CD4-positive, alpha-beta T cell treated with Interleukin-17A for 4 hours (primary cell): ENCODE results near the gene NUDT1.

ENCODE experiments used
- DNase-seq: peaks from one replicate; pipeline ENCODE4 v3.0.0-alpha.2; 2020; ENCODE audit warnings: mixed read lengths

NUDT1 gene

DNA sequence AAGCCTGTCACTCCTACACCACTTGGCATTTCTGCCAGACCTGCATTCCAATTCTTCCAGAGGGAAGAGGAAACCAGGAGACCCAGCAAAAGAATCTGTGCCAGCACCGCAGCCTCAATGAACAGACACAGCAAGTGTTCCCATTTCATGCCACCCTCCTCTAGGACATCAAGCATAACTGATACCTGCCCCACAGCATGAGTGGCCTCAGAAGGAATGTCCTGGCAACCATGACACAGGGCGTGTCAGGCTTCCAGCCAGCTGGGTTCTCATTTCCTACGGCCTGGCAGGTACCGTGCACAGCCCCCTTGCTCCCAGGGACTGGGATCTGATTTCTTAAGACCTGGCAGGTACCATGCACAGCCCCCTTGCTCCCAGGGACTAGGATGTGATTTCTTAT lies 17.1 kb upstream of the NUDT1 start:
- DNase-seq = no peak

DNA sequence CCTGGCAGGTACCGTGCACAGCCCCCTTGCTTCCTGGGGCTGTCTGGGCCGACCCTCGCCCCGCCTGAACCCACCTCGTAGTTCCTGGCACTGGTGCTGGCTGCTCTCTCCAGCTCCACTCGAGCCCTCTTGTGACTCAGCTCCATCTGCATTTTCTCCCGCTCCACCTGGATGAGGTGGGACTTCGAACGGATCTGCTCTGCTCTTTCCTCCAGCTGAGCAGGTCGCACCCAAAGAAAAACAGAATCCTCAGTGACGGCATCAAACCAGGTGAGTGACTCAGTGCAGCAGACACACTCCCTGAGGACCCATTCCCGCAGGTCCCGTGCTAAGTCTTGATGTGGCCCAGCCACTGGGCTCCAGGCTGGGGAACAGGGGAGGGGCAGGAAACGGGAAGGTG lies 16.7 kb upstream of the NUDT1 start:
- no peak for DNase-seq

GRCh38 chr7:2225830-2226229 lies 16.2 kb upstream of the NUDT1 start:
- DNase-seq = no peak

DNA sequence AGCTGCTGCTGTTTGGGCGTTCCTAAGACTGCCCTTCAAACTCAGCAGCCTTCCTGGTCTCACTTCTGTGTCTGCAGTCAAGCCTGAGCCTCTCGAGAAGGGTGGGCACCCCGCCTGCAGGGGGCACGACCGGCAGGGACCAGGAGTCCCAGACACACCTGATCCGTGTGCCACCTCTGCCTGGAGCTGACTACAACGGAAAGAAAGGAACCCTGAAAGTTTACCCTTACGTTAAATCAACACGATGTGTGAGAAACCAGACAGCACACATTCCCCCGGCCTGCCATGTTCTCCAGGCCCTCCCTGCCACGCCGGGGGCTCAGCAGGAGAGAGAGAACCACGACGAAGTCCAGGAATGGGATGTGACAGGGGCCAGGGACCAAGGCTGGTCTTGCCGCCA lies 14.3 kb upstream of the NUDT1 start:
- DNase-seq = no peak

- DNase-seq = no peak
These were observed 13.1 kb upstream of the NUDT1 start for GRCh38 chr7:2228921-2229320.

- no peak for DNase-seq
These were observed 12.6 kb upstream of the NUDT1 start for GRCh38 chr7:2229467-2229866.

- DNase-seq = no peak
These were observed 11.8 kb upstream of the NUDT1 start for GRCh38 chr7:2230226-2230625.

DNA sequence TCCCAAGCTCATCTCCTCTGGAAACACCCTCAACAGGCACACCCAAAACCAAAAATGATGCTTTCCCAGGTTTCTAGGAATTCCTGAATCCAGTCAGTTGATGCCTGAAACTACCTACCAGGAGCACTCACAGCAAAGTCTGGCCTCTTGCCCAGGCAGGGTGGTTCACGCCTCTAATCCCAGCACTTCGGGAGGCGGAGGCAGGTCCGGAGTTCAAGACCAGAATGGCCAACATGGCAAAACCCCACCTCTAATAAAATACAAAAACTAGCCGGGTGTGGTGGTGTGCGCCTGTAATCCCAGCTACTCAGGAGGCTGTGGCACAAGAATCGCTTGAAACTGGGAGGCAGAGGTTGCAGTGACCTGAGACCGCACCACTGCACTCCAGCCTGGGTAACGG lies 11.1 kb upstream of the NUDT1 start:
- no peak for DNase-seq

DNA sequence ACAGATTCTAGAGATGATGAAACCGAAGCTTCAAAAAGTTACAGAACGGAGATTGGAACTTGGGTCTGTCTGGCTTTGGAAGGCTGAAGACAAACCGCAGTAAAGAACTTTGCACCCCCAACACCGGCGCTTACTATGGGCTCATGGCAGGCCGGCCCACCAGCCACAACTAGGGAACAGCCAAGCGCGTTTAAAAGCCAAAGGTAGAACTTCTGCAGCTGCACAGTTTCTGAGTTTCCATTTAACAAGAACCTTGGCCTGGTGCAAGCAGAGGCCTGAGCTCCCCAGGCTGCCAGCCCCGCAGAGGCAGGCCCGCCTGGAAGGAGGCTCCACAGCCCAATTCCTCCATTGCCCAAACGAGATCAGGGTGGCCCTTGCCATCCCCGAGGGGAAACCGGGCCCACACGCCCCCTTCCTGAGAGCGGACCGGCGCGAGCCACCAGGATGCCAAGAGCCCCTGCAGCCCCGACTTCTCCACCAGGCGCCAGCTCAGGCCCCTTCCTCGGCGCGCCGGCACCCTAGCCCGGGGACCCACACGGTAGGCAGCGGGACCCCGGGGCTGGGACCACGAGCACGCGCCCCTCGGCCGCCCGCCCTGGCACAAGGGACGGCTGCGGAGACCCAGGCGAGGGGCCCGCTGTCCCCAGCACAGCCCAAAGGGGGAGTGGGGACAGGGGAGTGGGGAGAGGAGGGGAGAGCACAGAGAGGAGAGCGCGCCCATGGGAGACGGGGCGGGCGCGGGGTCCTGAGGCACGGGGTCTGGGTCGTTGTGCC lies 9.8 kb upstream of the NUDT1 start:
- DNase-seq = peak; percentile 42

DNA sequence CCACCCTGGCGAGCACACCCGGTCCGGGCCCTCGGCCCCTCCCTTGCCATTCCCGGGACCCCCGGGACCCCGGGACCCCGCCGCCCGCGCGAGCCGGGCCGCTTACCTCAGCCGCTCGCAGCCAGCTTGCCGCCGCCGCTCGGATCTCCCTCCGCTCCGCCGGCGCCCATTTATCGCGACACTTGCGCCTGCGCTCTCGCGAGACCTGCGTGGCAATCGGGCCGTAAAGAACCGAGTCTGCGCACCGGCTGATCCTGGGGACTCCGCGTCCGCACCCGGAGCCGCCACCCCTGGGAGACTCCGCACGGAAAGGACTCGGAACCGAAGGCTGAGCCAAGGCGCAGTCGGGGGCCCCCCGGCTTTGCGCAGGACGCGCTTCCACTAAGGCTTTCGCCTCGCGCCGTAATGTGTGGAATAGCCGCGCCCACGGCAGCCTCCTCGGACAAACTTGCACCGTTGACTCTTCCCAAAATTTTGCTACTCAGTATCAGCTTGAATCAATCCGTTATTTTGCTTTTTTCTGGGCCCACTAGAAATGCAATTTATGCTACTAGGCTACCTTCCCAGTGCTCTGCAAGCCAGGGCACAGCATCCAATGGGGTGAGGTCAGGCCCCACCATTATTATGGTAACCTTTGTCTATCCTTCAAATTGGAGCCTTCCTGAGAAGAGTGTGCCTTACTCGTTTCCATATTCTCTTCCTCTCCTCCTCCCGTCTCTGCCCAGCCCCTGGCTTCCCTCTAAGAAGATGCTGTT lies 9.1 kb upstream of the NUDT1 start, which contains the start of gene MAD1L1:
Gene MAD1L1, minus strand, starts transcription at position 180 of the 755 bp plus-strand sequence. CDS start 2,812 bp downstream, outside the sequence.
- DNase-seq = peak; percentile 89

- no peak for DNase-seq
These were observed 8.1 kb upstream of the NUDT1 start for GRCh38 chr7:2233926-2234325.

GRCh38 chr7:2237109-2237602 lies 4.9 kb upstream of the NUDT1 start:
- DNase-seq = no peak

DNA sequence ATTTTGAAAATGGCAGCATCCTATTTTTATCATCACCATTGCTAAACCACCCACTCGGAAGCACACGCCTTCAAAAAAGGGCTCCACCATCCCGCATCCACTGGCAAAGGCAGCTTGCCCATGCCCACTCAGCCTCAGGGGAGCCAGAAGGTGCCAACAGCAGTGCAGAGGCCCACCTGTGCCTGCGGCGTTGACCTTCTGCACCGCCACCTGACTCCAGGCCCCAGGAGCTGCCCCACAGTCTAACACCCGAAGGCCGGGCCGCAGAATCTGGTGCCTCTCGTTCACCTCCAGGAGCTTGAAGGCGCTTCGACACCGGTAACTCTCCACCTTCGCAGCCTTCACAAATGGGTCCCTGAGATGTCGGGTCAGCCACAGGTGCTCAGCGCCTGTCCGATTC lies 2.8 kb upstream of the NUDT1 start:
- DNase-seq = no peak

GRCh38 chr7:2242541-2243429 lies 759 bp downstream of the NUDT1 start:
- no peak for DNase-seq

GRCh38 chr7:2243458-2243857 lies 1.4 kb downstream of the NUDT1 start:
- no peak for DNase-seq

DNA sequence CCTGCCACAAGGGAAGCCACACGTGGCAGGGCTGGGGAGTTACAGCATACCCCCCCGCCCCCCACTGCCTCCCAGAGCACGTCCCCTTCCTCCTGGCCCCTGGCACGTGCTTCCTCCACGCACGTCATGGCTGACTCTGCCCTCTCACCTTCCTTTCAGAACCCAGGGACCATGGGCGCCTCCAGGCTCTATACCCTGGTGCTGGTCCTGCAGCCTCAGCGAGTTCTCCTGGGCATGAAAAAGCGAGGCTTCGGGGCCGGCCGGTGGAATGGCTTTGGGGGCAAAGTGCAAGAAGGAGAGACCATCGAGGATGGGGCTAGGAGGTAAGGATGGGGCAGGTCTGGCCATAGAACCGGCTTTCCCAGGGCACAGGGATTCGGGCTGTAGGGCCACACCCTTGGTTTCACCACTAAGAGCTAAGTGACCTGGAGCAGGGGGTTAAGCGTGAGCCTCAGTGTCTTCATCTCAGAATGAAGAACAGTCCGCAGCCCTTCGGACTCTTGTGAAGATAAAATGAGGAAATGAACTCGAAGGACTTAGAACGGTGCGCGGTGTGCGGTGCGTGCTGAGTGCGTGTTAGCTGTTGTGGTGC lies 2.5 kb downstream of the NUDT1 start:
- no peak for DNase-seq

- no peak for DNase-seq
These were observed 4.1 kb downstream of the NUDT1 start for GRCh38 chr7:2245883-2246675.

DNA sequence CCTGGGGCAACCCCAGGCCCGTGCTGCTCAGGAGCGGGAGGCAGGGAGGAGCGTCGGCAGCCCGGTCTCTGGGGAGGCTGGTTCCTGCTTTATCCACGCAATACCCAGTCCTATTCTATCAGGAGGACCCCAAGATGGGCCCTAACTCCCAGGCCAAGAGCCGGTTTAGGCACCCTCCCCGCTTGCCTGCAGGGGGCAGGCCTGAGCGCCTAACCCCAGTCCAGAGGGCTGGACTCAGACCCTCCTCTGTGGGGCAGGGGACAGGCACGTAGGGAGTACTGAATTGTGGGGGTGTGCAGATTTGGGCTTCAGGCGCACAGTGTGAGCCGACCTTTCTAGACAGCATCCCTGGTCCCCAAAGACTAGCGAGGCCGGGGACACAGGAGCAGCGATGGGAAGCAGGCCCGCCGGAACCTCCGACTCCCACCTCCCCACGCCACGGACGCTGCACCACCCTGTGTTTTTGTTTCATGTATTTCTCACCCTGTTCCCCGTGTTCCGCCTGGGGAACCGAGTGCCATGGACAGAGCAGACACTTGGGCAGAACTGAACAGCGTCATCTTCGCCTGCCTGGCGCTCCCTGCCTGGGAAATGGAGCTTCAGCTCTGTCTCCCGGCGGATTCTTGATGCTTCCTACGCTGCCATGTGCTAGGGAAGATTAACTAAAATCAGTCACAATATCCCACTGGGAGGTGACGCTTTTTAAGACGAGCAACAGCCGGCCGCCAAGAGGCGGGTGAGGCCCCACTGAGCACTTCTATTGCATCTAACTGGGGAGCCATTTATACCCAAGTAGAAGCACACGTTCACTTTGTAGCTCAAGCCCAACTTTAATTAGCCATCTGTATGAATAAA lies 5.3 kb downstream of the NUDT1 start:
- DNase-seq = peak; percentile 36

DNA sequence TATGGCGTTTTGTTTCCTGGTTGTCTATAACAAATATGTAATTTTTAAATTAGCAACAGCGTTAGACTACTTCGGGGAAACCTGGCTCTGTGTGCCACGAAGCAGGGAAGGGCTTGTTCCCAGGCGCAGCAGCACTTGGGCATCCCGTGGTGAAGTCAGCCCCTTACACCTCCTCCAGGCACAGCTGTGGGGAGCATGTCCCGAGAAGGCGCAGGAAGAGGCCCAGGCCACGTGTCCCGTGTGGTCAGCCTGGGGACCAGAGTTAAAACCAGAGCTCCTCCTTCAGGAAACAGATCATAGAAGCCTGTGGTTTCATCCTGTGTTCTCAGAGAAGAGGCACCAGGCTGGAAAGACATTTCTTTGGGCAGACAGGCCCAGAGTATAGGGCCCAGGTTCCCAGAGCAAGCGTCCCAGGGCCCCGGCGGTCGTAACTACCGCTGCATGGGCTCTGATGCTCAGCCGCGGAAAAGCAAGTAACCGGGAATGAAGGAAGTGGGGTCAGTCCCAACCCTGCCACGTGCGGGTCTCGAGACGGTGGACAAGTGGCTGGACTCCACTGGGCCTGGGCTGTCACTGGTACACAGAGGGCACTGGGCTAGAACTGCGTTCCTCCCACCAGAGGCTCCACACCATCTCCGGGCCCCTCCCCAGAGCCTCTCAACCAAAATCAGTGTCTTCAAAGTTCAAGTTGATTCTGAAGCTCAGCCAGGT lies 7.1 kb downstream of the NUDT1 start:
- DNase-seq = peak; percentile 11

GRCh38 chr7:2249744-2250323 lies 7.8 kb downstream of the NUDT1 start:
- no peak for DNase-seq
